Measurements from ENCODE around the gene RPP25.
"Not testable (repeated sequence)": the region's sequence is repeated elsewhere in the genome, so short reads cannot be mapped to it uniquely, and the experiment has no call there.

DNA sequence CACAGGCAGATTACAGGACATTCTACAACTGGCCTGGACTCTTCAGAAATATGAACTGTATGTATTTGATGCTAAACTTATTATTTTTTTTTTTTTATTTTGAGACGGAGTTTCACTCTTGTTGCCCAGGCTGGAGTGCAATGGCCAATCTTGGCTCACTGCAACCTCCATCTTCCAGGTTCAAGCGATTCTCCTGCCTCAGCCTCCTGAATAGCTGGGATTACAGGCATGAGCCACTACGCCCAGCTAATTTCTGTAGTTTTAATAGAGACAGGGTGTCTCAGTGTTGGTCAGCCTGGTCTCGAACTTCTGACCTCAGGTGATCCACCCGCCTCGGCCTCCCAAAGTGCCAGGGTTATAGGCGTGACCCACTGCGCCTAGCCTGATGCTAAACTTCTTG lies 42.8 kb downstream of the RPP25 start:
- not testable (repeated sequence) for TF ChIP-seq CTCF (IDR thresholded peaks at IDR 0.05; ENCODE audit: low read length); EZH2 (optimal IDR thresholded peaks at IDR 0.05; ENCODE audit: low read depth, low read length)

Data from MM.1S (cell line).